Keratinocyte (primary cell): ENCODE measurements around the gene ABLIM1.

Experiments
- EZH2 ChIP-seq: IDR thresholded peaks from one replicate; pipeline ENCODE4 v1.6.1; 2012; ENCODE audit warnings: inconsistent platforms, mild to moderate bottlenecking, low read length, moderate library complexity
- TF ChIP-seq, protein P1 (sequence below), 3 experiments: IDR thresholded peaks in 1 of 3; conservative IDR thresholded peaks in 1 of 3; optimal IDR thresholded peaks in 1 of 3; 2 replicates in 2 of 3; 3 replicates in 1 of 3; pipeline versions ENCODE3 to v1.5.1; 2011; ENCODE audit warnings: low read length in 3 of 3, mild to moderate bottlenecking in 3 of 3, moderate library complexity in 2 of 3, control low read depth in 1 of 3, inconsistent platforms in 1 of 3; ENCODE audit not compliant: insufficient read depth in 2 of 3; ENCODE audit errors: extremely low read depth in 1 of 3

DNA sequence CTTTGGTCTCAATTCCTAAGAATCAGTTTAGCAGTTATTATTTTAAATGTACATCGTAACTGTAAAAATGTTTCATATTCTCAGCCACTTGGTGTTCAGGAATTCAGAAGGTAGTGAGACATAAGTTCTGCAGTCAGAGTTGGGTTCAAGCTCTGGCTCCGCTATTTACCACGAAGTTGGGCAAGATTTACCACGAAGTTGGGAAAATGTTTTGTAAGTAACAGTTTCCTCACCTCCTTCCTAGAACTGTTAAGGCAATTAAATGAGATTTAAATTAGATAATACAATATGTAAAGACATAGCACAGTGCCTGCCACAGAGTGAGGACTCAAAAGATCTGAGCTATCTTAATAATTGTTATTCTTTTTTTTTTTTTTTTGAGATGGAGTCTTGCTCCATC is 16.3 kb upstream of the ABLIM1 start:
- TF ChIP-seq, protein P1, sequence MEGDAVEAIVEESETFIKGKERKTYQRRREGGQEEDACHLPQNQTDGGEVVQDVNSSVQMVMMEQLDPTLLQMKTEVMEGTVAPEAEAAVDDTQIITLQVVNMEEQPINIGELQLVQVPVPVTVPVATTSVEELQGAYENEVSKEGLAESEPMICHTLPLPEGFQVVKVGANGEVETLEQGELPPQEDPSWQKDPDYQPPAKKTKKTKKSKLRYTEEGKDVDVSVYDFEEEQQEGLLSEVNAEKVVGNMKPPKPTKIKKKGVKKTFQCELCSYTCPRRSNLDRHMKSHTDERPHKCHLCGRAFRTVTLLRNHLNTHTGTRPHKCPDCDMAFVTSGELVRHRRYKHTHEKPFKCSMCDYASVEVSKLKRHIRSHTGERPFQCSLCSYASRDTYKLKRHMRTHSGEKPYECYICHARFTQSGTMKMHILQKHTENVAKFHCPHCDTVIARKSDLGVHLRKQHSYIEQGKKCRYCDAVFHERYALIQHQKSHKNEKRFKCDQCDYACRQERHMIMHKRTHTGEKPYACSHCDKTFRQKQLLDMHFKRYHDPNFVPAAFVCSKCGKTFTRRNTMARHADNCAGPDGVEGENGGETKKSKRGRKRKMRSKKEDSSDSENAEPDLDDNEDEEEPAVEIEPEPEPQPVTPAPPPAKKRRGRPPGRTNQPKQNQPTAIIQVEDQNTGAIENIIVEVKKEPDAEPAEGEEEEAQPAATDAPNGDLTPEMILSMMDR (optimal IDR thresholded peaks at IDR 0.05 in 1 of 3, IDR thresholded peaks at IDR 0.05 in 1 of 3, conservative IDR thresholded peaks at IDR 0.05 in 1 of 3; ENCODE audit: extremely low read depth in 1 of 3, insufficient read depth in 2 of 3, low read length in 3 of 3) = no peak
- no peak for TF ChIP-seq EZH2
